ENCODE results near the gene CDK11B. TPM values are rescaled to one million over a fixed set of nuclear protein-coding genes. Genes with fewer than 3 reads are reported as not detected.
"Not testable (repeated sequence)": the region's sequence is repeated elsewhere in the genome, so short reads cannot be mapped to it uniquely, and the experiment has no call there.

Gene CDK11B
- total RNA-seq, 4 donors from 2014 or later: 12.6 to 31.8 (median 24.7) TPM

- 83 to 88% methylated on average over 10 to 13 of the region's 13 CpGs for WGBS, 2 donors
- Histone ChIP-seq H3K4me3 (no peak overlapping the region), H3K27me3 (peaks cover 0 to 42% of the 10 kb centered on the region in 2 donors), H3K4me1 (peaks cover 0 to 26% (median 4%) of the 10 kb centered on the region in 4 donors), H3K36me3 (no peaks in the 10 kb centered on the region), H3K9me3 (no peaks in the 10 kb centered on the region), H3K27ac (no peak overlapping the region)
- no peak for TF ChIP-seq EP300 (IDR thresholded peaks at IDR 0.05)
- no peak for TF ChIP-seq POLR2A (IDR thresholded peaks at IDR 0.05)
- no peak for TF ChIP-seq CTCF (IDR thresholded peaks at IDR 0.05)
- DNase-seq (ENCODE audit: low spot score in 2 of 2): no peak
These were observed 60.1 kb downstream of the CDK11B start for GRCh38 chr1:1598720-1599029.

- H3K27ac ChIP-seq: no peak overlapping the region
- no peaks in the 10 kb centered on the region for H3K36me3 ChIP-seq
- 80 to 84% methylated on average over 27 to 28 of the region's 28 CpGs for WGBS, 2 donors
- no peak for DNase-seq (ENCODE audit: low spot score in 2 of 2)
- H3K27me3 ChIP-seq: peaks cover 0 to 42% of the 10 kb centered on the region in 2 donors
- no peaks in the 10 kb centered on the region for H3K9me3 ChIP-seq
- H3K4me3 ChIP-seq: no peak overlapping the region
- TF ChIP-seq CTCF (IDR thresholded peaks at IDR 0.05): no peak
- no peak for TF ChIP-seq POLR2A (IDR thresholded peaks at IDR 0.05)
- TF ChIP-seq EP300 (IDR thresholded peaks at IDR 0.05): no peak
- H3K4me1 ChIP-seq: peaks cover 0 to 26% (median 4%) of the 10 kb centered on the region in 4 donors
These were observed 60.6 kb downstream of the CDK11B start for GRCh38 chr1:1598051-1598719.

- H3K9me3 ChIP-seq: no peaks in the 10 kb centered on the region
- no peak overlapping the region for H3K27ac ChIP-seq
- WGBS, 2 donors: 11 to 14% methylated on average over 12 to 13 of the region's 16 CpGs
- H3K4me3 ChIP-seq: no peak overlapping the region
- H3K36me3 ChIP-seq: no peaks in the 10 kb centered on the region
- peaks cover 0 to 26% (median 4%) of the 10 kb centered on the region in 4 donors for H3K4me1 ChIP-seq
- H3K27me3 ChIP-seq: peaks cover 0 to 42% of the 10 kb centered on the region in 2 donors
- DNase-seq (ENCODE audit: low spot score in 2 of 2): no peak
- TF ChIP-seq EP300 (IDR thresholded peaks at IDR 0.05): no peak
- TF ChIP-seq CTCF (IDR thresholded peaks at IDR 0.05): no peak
- TF ChIP-seq POLR2A (IDR thresholded peaks at IDR 0.05): no peak
These were observed 61.4 kb downstream of the CDK11B start for GRCh38 chr1:1597275-1597930.

- 20 to 24% methylated on average over 9 to 12 of the region's 12 CpGs for WGBS, 2 donors
- DNase-seq (ENCODE audit: low spot score in 2 of 2): no peak
- H3K4me3 ChIP-seq: no peak overlapping the region
- H3K36me3 ChIP-seq: no peaks in the 10 kb centered on the region
- H3K9me3 ChIP-seq: no peaks in the 10 kb centered on the region
- TF ChIP-seq EP300 (IDR thresholded peaks at IDR 0.05) (no peak), POLR2A (IDR thresholded peaks at IDR 0.05) (no peak), CTCF (IDR thresholded peaks at IDR 0.05) (no peak)
- H3K4me1 ChIP-seq: peaks cover 0 to 26% (median 4%) of the 10 kb centered on the region in 4 donors
- no peak overlapping the region for H3K27ac ChIP-seq
- peaks cover 0 to 40% of the 10 kb centered on the region in 2 donors for H3K27me3 ChIP-seq
These were observed 62.1 kb downstream of the CDK11B start for GRCh38 chr1:1596493-1597274.

GRCh38 chr1:1595341-1595740 lies 63.5 kb downstream of the CDK11B start:
- DNase-seq (ENCODE audit: low spot score in 2 of 2); H3K9me3 ChIP-seq; H3K27ac ChIP-seq; H3K4me3 ChIP-seq; H3K36me3 ChIP-seq: not testable (repeated sequence)
- Histone ChIP-seq H3K4me1 (peaks cover 0 to 20% (median 3%) of the 10 kb centered on the region in 4 donors), H3K27me3 (peaks cover 0 to 26% of the 10 kb centered on the region in 2 donors)
- 75 to 82% methylated on average over 2 of the region's 2 CpGs for WGBS, 2 donors

Measured in tibial nerve (tissue), 4 donors.